ENCODE data around the gene THYN1.
"Not testable (repeated sequence)": the region's sequence is repeated elsewhere in the genome, so short reads cannot be mapped to it uniquely, and the experiment has no call there.

The THYN1 gene

DNA sequence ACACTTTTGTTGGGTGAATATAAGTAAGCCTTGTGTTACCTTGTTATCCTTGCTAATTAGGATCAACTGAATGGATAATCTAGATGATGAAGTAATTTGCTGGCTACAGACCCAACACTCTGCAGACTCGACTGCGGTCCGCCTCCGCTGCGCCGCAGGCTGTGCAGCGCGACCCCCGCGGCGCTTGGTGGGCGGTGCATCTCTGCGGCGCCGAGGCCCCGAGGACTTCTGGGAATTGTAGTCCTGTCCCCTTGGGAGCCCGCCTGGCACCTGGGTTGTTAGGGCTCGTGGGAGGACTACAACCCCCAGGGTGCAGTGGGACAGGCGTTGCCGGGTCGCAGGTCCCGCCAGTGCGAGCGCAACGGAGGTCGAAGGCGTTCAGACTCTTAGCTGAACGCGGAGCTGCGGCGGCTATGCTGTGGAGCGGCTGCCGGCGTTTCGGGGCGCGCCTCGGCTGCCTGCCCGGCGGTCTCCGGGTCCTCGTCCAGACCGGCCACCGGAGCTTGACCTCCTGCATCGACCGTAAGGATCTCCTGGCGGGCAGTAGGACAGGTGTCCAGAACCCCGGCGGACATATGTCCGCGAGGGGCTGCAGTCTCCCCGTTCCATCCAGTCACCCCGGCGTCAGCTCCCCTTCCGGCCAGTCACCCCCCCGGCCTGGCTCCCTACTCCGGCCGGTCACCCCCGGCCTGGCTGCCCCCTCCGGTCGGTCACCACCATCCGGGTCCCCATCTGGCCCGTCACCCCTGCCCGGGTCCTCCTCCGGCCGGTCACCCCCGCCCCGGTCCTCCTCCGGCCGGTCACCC, at the start of gene THYN1, which contains the start of gene ACAD8:
THYN1 (minus strand) TSS at position 165 of the 806 bp plus-strand sequence. CDS start 470 bp downstream, outside the sequence.
ACAD8 (plus strand) TSS at position 381 of the 806 bp plus-strand sequence; CDS start at position 414, 33 bp downstream.
- peak; percentile 94 to 95 for DNase-seq

DNA sequence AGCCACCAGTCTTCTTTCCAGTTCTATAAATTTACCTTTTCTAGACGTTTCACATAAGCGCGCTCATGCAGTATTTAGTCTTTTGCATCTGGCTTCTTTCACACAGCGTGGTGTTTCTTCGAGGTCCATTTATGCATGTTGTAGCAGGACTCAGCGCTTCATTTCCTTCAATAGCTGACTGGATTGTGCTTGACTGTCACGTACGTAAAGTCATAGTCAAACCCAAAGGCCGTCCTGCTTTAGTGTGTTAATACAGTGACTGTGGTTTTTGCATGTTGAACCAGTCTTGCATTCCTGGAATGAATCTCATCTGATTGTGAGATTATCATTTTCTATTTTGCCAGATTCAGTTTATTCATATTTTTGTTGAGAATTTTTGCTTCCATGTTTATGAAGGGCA, 41.5 kb upstream of the THYN1 start:
- DNase-seq = no peak

DNA sequence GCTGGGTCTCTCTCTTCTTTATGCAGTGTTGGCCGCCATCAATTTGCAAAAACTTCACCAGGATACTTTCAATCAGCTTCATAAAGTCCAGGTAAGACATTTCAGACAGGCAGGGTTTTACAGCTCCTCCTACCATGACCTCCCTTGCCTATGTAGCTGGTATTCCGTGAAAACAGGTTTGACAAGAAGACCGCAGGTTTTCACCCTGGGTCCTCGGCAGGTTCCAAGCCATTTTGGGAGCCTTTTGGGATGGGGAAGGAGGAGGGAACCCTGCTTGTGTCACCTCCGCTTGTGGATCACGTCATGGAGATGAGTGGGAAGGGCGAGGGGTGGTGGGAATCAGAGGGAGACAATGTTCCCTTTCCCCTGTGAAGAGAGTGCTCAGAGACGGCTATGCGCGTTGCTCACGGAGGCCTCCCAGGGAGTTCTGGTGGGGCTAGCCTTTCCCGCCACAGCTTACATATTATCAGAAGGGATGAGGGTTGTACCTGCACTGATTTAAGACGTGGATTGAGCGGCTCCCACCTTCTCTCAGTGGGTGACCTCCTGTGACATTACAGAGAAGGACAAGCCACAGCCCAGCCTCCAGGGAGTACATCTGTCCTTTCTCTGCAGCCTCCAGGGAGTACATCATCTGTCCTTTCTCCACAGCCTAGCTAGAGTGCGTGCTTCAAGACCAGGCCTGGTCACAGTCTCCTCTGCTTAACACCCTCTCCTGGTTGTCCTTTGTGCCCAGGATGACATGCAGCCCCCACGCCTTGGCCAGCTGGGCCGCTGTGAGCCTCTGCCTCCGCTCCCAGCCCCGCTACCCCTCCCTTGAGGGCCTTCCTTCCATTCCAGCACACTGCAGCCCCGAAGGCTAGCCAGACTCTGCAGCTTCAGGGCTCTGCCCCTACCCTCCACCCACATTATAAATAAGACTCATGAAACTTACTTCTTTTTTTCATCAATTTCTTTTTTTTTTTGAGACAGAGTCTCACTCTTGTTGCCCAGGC, 40.3 kb upstream of the THYN1 start:
- no peak for DNase-seq

DNA sequence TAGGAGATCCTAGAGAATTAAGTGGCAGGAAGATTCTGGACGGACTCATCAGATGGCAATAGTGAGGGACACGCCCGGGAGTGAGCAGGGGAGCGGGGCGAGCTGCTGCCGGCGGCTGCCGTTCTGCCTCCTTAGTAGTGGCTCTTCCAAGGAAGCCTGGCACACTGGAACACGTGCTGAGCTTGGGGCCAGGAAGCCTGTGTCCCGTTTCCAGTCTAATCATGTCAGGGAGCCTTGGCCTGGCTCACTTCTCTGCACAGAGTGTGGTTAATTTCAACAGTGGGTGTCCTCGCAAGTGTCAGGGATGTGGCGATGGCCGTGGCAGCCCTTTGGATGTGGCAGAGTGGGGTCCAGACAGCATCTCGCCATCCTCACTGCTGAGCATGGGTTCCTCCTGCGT, 39.5 kb upstream of the THYN1 start:
- no peak for DNase-seq

DNA sequence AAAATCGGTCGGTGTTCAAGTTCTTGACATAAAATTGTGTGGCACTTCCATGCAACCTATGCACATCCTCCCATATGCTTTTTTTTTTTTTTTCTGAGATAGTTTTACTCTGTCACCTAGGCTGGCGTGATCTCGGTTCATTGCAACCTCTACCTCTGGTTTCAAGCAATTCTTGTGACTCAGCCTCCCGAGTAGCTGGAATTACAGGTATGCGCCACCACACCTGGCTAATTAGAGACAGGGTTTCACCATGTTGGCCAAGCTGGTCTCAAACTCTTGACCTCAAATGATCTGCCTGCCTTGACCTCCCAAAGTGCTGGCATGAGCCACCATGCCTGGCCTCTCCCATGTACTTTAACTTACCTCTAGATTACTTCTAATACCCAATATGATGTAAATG, 38.0 kb upstream of the THYN1 start:
- no peak for DNase-seq

DNA sequence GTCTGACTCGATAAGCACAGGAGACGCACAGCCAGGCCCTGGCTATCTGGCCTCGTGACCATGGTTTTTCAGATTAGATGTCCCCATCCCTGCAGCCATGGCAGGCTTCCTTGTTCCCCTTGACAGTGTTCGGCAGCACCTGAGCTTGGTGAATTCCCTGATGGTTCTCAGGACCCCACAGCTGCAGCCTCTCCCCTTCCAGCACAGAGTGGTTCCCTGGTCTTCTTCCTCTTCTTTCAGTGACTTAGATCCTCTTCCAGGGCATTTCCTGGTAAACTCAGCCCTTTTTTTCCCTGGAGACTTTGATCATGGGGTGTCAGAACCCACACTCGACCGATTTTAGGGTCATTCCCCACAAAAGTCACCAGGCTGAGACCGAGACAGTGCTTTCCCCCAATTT, 37.5 kb upstream of the THYN1 start:
- no peak for DNase-seq

DNA sequence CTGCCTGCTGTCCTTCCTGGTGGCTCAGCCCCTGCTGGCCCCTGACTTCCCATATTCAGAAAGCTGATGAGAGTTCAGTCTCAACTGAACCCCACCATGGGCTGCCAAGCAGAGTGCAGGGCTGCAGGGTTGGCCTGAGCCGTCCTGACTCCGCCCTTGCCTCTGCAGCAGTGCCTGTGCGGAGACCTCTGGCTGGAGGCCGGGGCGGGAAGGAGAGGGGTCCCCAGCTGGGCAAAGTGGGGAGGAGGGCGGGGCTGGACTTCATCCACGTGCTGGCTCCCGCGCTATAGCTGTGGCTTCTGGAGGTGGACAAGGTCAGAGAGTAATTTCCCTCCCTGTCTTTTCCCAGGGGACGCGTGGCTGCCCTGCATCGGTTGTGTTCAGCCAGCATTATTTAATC, 36.6 kb upstream of the THYN1 start:
- no peak for DNase-seq

DNA sequence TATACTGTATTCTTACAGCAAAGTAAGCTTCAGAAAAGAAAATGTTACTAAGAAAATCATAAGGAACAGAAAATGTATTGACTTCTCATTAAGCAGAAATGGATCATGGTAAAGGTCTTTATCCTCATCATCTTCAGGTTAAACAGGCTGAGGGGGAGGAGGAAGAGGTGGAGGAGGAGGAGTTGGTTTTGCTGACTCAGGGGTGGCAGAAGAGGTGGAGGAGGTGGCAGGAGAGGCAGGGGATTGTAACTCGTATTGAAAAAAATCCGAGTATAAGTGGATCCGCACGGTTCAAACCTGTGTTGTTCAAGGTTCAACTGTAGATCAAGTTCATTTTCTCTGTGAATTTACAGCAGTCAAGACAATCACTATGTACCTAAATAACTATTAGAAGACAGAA, 36.0 kb upstream of the THYN1 start:
- DNase-seq = no peak

DNA sequence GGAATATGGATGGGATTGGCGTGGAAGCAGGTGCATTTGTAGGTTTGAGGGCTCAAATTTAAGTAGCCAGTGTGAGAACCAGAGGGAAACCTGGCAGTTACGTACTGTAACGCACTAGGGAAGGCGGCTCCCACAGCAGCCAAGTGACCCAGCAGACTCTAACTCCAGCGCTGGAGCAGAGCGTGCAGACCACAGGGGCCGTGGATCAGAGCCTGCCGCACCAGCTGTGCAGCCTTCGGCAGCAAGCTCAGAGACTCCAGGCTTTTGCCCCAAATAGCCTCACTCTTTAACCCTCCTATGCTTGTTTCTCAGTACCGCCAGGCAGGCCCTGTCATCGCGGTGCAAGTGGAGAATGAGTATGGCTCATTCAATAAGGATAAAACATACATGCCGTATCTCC, 35.3 kb upstream of the THYN1 start:
- DNase-seq = no peak

DNA sequence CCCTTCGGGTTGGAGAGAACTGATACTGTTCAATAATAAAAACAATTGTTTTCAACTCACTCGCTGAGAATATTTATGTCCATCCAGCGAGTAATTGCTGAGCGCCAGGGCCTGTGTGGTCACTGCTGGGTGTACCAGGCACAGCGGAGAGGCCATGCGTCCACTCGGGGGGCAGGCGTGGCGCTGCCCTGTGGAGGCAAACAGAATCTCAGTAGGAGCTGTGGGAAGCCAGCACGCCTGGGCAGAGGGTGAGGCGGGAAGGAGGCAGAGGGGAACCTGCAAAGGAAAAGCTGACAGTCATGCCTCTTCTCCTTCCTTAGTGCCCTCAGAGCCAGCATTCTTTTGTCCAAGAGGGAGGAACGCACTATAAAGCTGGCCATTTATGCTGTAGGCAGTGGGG, 34.4 kb upstream of the THYN1 start:
- no peak for DNase-seq

DNA sequence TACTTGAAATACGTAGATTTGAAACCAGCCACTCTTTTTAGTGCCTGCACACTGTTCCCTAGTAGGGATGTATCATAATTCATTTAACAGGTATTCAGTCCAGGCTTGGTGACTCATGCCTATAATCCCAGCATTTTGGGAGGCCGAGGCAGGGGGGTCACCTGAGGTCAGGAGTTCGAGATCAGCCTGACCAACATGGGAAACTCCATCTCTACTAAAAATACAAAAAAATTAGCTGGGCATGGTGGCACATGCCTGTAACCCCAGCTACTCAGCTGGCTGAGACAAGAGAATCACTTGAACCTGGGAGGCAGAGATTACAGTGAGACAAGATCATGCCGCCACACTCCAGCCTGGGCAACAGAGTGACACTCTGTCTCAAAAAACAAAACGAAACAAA, 31.2 kb upstream of the THYN1 start:
- not testable (repeated sequence) for DNase-seq

DNA sequence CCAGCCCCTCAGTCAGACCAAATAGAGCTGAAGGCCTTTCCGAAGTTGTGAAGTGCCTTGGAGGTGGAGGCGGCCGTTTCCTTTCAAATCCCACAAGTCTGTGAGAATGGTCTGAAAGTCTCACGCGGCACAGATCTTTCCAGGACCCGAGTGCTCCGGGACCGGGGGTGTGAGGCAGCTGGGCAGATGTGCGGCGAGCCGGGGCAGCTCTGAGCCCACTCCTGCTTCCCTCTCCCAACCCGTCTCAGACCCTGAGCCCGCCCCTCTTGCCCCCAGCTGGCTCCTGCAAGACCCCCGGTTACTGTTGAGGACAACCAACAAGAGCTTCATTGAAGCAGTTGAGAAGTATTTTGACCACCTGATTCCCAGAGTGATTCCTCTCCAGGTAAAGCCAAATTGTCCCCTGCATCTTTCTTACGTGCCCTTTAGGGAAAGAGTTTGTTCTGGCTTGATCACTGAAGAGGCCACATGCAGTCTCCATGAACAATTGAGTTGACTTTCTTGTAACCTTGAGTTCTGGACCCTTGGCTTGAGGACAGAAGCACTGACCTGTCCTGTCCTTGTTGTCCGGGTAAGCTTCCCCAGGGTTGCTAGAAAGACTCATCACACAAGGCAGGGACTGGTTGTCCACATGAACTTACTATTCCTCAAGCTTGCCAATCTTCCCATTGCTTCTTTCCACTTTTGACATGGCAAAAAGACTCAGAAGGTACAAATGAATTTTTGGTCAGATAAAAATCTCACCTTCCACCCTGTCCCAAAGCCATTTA, 30.5 kb upstream of the THYN1 start:
- no peak for DNase-seq

DNA sequence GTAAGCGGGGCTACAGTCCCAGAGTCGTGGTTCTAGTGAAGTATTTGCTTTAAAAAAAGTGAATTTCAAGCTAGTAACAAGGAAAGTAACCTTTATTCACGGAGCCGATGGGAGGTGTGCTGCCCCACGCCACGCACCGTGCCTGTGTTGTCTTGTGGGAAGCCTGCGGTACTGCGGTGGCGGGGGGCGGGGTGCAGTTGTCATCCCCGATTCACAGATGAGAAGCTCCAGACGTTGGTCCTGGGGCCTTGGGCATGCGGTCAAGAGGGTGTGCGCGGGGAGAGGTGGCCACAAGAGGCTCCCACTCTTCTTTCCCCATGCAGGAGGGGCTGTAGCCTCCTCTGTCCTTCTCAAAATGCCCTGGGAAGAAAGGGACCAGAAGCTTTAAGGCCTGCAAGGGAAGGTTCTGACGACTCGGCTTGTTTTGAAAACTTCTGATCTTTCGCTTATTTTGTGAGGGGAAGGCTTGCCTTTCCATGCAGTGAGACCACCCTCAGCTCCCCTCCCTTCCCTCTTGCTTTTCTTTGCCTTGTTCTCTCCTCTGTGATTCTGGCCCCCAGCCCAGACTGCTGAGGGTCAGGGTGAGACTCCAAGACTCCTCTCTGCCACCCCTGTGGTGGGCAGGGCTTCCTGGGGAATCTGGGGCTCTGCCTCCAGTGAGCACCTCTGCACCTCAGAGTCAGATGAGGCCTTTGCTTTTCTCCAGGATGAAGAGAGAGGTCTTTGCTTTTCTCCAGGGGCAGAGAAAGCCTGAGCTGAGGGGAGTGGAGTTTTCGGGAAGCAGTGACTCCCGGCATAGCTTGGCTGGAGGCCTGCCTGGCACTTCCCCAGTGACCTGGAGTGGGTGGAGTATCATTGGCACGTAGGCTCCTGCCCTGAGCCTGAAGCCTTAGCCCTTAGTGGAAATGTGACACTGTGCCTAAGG, 29.2 kb upstream of the THYN1 start:
- no peak for DNase-seq

DNA sequence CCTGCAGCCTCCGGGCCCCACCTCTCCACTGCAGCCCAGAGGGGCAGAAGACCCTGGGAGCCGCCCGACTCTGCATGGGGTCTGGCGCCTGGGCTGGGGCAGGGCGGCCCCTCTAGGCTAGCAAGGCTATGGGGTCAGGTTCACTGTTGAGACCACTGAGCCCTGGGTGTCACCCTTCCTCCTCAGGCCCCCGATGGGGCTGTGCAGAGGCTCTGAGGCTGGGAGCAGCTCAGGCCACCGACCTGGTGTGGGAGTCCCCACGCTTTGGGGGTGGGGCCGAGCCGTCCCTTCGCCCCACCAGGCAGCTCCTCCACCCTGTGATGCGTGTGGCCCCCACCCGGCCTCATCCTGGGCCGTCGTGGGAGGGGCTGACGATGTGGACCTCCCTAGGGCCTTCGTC, 28.5 kb upstream of the THYN1 start:
- DNase-seq = not testable (repeated sequence)

DNA sequence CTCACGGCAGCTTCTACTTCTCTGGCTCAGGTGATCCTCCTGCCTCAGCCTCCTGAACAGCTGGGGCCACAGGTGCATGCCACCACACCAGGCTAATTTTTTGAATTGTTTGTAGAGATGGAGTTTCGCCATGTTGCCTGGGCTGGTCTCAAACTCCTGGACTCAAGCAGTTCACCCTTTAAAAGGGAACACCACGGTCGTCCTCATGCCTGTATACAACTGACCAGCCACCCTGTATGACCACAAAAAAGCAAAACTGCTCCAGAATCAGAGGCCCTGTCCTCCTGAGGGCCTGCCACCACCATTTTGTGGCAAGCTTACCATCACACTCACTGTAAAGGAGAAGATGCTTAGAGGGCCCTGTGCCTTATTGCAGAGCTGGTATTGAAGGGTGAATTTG, 25.2 kb upstream of the THYN1 start:
- DNase-seq = no peak

DNA sequence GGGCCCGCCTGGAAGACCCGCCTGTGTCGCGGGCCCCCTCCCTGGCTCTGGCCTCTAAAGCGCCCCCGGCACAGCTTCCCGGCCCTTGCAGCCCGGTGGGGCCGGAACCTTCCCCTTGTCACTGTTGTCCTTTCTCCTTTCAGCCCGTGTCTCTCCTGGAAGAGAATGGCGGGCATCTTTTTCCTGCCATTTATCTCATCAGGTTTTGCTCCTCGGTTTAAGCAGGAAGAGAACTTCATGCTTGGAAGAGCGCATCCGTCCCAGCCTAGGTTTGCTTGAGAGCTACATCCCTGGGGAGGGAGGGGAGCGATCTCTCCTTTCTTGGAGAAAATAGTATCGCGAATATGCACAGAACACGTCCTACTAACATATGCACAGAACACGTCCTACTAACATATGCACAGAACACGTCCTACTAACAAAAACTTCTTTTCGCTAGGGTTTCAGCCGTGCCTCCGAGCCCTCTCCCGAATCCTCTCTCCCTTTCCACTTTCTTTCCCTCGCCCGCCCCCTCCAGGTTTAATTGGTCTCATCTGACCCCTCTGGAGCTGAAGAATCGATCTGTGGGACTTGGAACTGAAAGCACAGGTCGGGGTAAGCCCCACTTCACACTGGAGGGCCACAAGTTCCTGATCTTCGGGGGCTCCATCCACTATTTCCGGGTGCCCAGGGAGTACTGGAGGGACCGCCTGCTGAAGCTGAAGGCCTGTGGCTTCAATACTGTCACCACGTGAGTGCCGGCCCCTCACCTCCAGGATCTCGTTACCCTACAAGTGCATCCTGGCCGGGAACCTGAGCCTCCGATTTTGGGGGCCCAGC, 24.2 kb upstream of the THYN1 start:
- no peak for DNase-seq

DNA sequence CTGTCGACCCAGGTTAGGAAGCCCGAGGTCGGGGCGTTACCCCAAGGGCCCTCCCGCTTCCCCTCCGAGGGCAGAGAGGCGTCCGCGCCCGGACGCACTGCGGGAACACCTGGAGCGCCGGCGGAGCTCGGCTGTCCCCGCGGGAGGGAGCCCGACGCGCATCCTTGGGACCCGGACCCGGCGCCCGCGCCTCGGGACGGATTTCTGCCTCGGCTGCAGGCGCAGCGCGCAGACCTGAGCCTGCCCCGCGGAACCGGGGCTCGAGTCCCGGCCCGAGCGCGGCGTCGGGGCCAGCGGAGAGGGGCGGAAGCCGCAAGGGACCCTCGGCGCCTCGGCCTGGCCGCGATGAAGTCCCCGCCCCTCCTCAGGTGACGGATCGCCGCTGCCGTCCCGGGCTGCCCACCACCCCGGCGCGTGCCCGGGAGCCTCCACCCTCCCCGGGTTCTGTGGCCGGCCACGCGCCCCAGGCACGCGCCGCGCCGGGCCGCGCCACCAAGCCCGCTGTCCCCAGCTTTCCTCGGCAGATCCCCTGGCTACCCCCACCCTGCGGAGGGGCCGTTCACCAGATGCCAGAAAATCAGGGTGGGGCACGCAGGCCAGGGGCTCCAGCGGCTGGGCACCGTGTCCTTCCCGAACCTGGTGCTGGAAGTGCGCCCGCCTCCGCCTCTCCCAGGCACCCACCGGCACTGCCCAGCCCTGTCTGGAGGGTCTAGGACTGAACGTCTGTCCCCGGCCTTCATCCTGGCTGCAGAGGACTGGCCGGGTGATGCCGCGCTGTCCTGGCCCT, 23.4 kb upstream of the THYN1 start:
- no peak for DNase-seq

DNA sequence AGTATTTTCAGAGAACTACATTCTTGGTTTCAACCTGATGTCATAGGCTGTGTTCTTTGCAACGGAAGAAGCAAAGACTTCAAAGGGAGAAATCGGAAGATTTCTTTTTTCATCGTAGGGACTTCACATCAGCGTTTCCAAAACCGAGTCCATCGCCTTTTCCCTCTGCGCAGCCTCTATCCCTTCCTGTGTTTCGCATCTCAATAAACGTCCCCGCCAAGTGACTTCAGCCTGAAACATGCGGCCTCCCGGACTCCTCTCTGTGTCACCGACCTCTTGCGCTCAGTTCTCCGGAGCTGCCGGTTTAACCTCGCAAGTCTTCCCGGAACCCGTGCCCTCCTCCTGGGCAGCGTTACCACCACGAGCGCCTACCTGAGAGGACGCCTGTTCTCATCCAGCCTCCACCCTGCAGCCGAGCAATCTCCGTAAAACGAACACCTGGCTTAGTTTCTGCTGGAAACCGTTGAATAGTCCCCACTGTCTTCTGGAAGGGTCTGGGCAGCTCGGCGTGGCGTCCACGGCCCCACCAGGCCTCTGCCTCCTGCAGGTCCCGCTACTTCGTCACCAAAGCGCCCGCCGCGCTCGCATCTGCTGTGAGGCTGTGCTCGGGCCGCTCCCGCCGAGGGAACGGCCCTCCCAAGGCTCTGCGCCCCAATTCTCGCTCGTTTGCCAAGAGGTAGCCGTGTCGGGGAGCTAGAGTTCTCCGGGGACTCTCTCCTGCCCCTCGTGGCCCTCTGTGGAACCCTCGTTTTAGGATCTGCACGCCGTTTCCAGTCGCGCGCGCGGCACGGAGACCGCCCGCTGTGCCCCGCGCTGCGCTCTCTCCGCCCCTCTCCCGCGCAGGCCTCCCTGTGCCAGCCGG, 22.6 kb upstream of the THYN1 start, which contains the start of gene GLB1L3:
GLB1L3 (plus strand) TSS at position 846 of the 862 bp plus-strand sequence. CDS start 362 bp downstream, outside the sequence.
- peak in 1 of 2 donors; percentile 36 for DNase-seq

DNA sequence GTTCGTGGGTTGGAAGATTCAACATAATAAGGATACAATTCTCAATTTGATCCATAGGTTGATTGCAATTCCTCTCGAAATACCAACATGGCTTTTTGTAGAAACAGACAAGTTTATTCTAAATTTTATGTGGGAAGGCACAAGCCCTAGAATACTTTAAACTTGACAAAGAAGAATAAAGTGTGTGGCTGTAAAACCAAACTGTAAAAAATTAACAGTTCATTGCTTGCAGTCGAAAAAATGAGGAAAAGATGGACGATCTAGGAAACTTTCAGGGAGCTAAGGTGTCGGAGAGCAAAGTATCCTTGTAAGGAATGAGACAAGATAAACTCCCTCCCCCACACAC, 22.0 kb upstream of the THYN1 start:
- DNase-seq = no peak

Data from inflammatory macrophage treated with lipopolysaccharide for 1 hour (primary cell).